CD4-positive, alpha-beta T cell treated with Interleukin-4 for 1 hour (primary cell): ENCODE data around the gene ADAMTSL1.

ENCODE experiments used
- DNase-seq, 2 donors: peaks; one replicate each; pipeline ENCODE4 v3.0.0-alpha.2; 2020 to 2022

The ADAMTSL1 gene

GRCh38 chr9:18504707-18505106 lies 30.8 kb downstream of the ADAMTSL1 start:
- DNase-seq, result no peak

- no peak for DNase-seq
These were observed 33.2 kb downstream of the ADAMTSL1 start for GRCh38 chr9:18507151-18507550.

- DNase-seq, result no peak
These were observed 42.6 kb downstream of the ADAMTSL1 start for GRCh38 chr9:18516514-18516913.

- no peak for DNase-seq
These were observed 43.0 kb downstream of the ADAMTSL1 start for GRCh38 chr9:18516965-18517364.

- no peak for DNase-seq
These were observed 46.6 kb downstream of the ADAMTSL1 start for GRCh38 chr9:18520416-18521047.

- no peak for DNase-seq
These were observed 52.7 kb downstream of the ADAMTSL1 start for GRCh38 chr9:18526685-18527084.

- no peak for DNase-seq
These were observed 57.4 kb downstream of the ADAMTSL1 start for GRCh38 chr9:18531136-18532065.

GRCh38 chr9:18534611-18535010 lies 60.7 kb downstream of the ADAMTSL1 start:
- DNase-seq, result no peak

- no peak for DNase-seq
These were observed 62.6 kb downstream of the ADAMTSL1 start for GRCh38 chr9:18536554-18536953.

- no peak for DNase-seq
These were observed 65.3 kb downstream of the ADAMTSL1 start for GRCh38 chr9:18539203-18539693.

GRCh38 chr9:18542837-18543405 lies 69.0 kb downstream of the ADAMTSL1 start:
- no peak for DNase-seq

GRCh38 chr9:18543406-18544192 lies 69.6 kb downstream of the ADAMTSL1 start:
- no peak for DNase-seq

GRCh38 chr9:18544456-18544855 lies 70.5 kb downstream of the ADAMTSL1 start:
- no peak for DNase-seq

- DNase-seq, result no peak
These were observed 71.8 kb downstream of the ADAMTSL1 start for GRCh38 chr9:18545636-18546360.

GRCh38 chr9:18548456-18548855 lies 74.5 kb downstream of the ADAMTSL1 start:
- DNase-seq, result no peak

GRCh38 chr9:18549772-18550171 lies 75.8 kb downstream of the ADAMTSL1 start:
- no peak for DNase-seq

GRCh38 chr9:18550286-18550685 lies 76.3 kb downstream of the ADAMTSL1 start:
- DNase-seq, result no peak

GRCh38 chr9:18554244-18554643 lies 80.3 kb downstream of the ADAMTSL1 start:
- no peak for DNase-seq

- DNase-seq, result no peak
These were observed 81.3 kb downstream of the ADAMTSL1 start for GRCh38 chr9:18555105-18555883.

- no peak for DNase-seq
These were observed 90.3 kb downstream of the ADAMTSL1 start for GRCh38 chr9:18564018-18564880.
